Gastroesophageal sphincter (tissue), 4 donors: ENCODE results near the gene PPP3CA. TPM values are rescaled to one million over a fixed set of nuclear protein-coding genes. Genes with fewer than 3 reads are reported as not detected.

Experiments used
- ATAC-seq: fragments of 150-250 bp; one replicate; pipeline ENCODE4 v1.9.1; 2016; ENCODE audit warnings: mild to moderate bottlenecking, moderate library complexity
- H3K27ac ChIP-seq, 4 donors: fragments of 200-600 bp; sonication (generic) in 3 of 4; 1 replicate in 3 of 4; 2 replicates in 1 of 4; pipeline ENCODE4 v1.5.1; 2016 to 2019
- H3K27me3 ChIP-seq: fragments of 200-600 bp; sonication (generic); one replicate; pipeline ENCODE4 v1.5.1; 2019
- H3K36me3 ChIP-seq, 2 donors: fragments of 200-600 bp; sonication (generic); one replicate each; pipeline ENCODE4 v1.5.1; 2019; ENCODE audit warnings: control low read depth in 1 of 2
- H3K4me1 ChIP-seq, 3 donors: fragments of 200-600 bp; sonication (generic); 1 replicate in 2 of 3; 2 replicates in 1 of 3; pipeline ENCODE4 v1.5.1; 2016 to 2019; ENCODE audit warnings: control low read depth in 2 of 3
- H3K4me3 ChIP-seq, 2 donors: fragments of 200-600 bp; sonication (generic); one replicate each; pipeline ENCODE4 v1.5.1; 2019; ENCODE audit warnings: mild to moderate bottlenecking in 1 of 2, moderate library complexity in 1 of 2
- H3K9me3 ChIP-seq, 3 donors: fragments of 200-600 bp; sonication (generic); one replicate each; pipeline ENCODE4 v1.5.1; 2017 to 2019; ENCODE audit warnings: control low read depth in 2 of 3
- EP300 ChIP-seq: sonication (generic); formaldehyde crosslinking; IDR thresholded peaks from one replicate; pipeline ENCODE4 v1.6.1; 2017; ENCODE audit warnings: antibody characterized with exemption, mild to moderate bottlenecking
- POLR2A ChIP-seq, 2 donors: fragments of 450-650 bp; IDR thresholded peaks; one replicate each; pipeline ENCODE4 v1.6.1; 2017; ENCODE audit warnings: antibody characterized with exemption in 2 of 2, mild to moderate bottlenecking in 2 of 2, moderate library complexity in 1 of 2
- POLR2AphosphoS5 ChIP-seq: sonication (generic); formaldehyde crosslinking; IDR thresholded peaks from one replicate; pipeline ENCODE4 v1.6.1; 2017; ENCODE audit warnings: antibody characterized with exemption
- WGBS, 2 donors: methylation state at CpG; one replicate each; pipeline ENCODE4 v1.1.5; 2018; ENCODE audit warnings: low coverage in 1 of 2; 5-methylcytosine and 5-hydroxymethylcytosine counted together
- total RNA-seq, 4 donors: library from RNA; depleted of rRNA; stranded (reverse); fragments of >200 nt; gene quantifications; one replicate each; pipeline ENCODE4 v1.1.0, GENCODE V29; 2016
- TF ChIP-seq, protein P1 (sequence below), 4 experiments: fragments of 200-600 bp in 2 of 4; fragments of 450-650 bp in 2 of 4; sonication (generic) in 1 of 4; IDR thresholded peaks; one replicate each; pipeline ENCODE4 v1.5.1; 2017 to 2019; ENCODE audit warnings: antibody characterized with exemption in 4 of 4, mild to moderate bottlenecking in 2 of 4, moderate library complexity in 2 of 4

PPP3CA gene
- total RNA-seq, 4 donors from 2014 or later, result 21.1 to 29.2 (median 24.8) TPM

- Histone ChIP-seq H3K27me3 (no peaks in the 10 kb centered on the region), H3K36me3 (peaks cover 0 to 21% of the 10 kb centered on the region in 2 donors), H3K27ac (no peak overlapping the region), H3K4me3 (no peak overlapping the region), H3K4me1 (no peaks in the 10 kb centered on the region), H3K9me3 (no peaks in the 10 kb centered on the region)
- no peak for ATAC-seq
- 92% methylated on average over 1 of the region's 1 CpG; no CpG with 5 or more reads in 1 of the 2 donors for WGBS, 2 donors
- TF ChIP-seq, protein P1, sequence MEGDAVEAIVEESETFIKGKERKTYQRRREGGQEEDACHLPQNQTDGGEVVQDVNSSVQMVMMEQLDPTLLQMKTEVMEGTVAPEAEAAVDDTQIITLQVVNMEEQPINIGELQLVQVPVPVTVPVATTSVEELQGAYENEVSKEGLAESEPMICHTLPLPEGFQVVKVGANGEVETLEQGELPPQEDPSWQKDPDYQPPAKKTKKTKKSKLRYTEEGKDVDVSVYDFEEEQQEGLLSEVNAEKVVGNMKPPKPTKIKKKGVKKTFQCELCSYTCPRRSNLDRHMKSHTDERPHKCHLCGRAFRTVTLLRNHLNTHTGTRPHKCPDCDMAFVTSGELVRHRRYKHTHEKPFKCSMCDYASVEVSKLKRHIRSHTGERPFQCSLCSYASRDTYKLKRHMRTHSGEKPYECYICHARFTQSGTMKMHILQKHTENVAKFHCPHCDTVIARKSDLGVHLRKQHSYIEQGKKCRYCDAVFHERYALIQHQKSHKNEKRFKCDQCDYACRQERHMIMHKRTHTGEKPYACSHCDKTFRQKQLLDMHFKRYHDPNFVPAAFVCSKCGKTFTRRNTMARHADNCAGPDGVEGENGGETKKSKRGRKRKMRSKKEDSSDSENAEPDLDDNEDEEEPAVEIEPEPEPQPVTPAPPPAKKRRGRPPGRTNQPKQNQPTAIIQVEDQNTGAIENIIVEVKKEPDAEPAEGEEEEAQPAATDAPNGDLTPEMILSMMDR (IDR thresholded peaks at IDR 0.05), result no peak
- TF ChIP-seq POLR2AphosphoS5 (no peak), EP300 (no peak)
Measured at GRCh38 chr4:101064541-101065180, 282.7 kb downstream of the PPP3CA start.

- H3K27ac ChIP-seq, result no peak overlapping the region
- no peak overlapping the region for H3K4me3 ChIP-seq
- TF ChIP-seq POLR2AphosphoS5, result no peak
- WGBS, 2 donors, result 66 to 69% methylated on average over 2 of the region's 2 CpGs
- H3K9me3 ChIP-seq, result no peaks in the 10 kb centered on the region
- H3K4me1 ChIP-seq, result no peaks in the 10 kb centered on the region
- peaks cover 0 to 9% of the 10 kb centered on the region in 2 donors for H3K36me3 ChIP-seq
- no peak for ATAC-seq
- H3K27me3 ChIP-seq, result no peaks in the 10 kb centered on the region
Measured at GRCh38 chr4:101055392-101055791, 291.9 kb downstream of the PPP3CA start.

GRCh38 chr4:101050837-101051205 lies 296.5 kb downstream of the PPP3CA start:
- no peak overlapping the region for H3K27ac ChIP-seq
- no peaks in the 10 kb centered on the region for H3K27me3 ChIP-seq
- no peaks in the 10 kb centered on the region for H3K36me3 ChIP-seq
- TF ChIP-seq EP300, result no peak
- TF ChIP-seq, protein P1 (IDR thresholded peaks at IDR 0.05), result no peak
- TF ChIP-seq POLR2A (IDR thresholded peaks at IDR 0.05), result no peak
- TF ChIP-seq POLR2AphosphoS5, result no peak
- no peaks in the 10 kb centered on the region for H3K9me3 ChIP-seq
- no peak overlapping the region for H3K4me3 ChIP-seq
- 50 to 66% methylated on average over 1 to 2 of the region's 2 CpGs for WGBS, 2 donors
- no peaks in the 10 kb centered on the region for H3K4me1 ChIP-seq
- ATAC-seq, result no peak

DNA sequence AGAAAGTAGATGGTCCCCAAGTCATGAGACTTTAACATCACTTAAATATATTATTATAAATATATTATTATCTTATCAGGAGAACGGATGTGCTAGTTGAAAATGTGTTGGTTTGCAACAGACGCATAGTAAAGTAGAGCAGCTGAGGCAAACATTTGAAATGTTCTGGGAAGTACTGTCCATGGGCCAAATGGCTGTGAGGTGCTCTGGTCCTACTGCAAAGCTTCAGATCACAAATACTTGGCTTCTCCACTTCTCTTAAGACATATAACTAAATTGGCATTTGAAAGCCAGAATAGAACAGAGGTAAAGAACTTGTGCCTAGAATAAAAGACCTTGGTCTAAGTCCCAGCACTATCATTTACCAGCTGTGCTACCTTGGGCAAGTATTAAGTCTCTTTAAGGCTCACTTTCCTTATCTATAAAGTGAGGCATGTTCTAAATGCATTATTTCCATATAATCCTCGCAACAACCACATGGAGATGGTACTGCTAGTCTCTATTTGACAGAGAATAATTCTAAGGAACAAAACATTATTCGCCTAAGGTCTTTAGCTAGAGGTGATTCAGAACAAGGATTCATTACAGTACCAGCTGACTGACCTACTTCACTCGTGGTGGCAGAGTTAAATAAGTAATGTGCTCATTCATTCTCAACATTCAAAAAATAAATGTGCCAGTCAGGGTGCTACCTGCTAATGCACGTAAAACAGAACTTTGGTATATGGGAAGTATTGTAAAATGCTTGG lies 297.1 kb downstream of the PPP3CA start:
- Histone ChIP-seq H3K4me3 (no peak overlapping the region), H3K4me1 (no peaks in the 10 kb centered on the region), H3K9me3 (no peaks in the 10 kb centered on the region), H3K27ac (no peak overlapping the region), H3K36me3 (no peaks in the 10 kb centered on the region), H3K27me3 (no peaks in the 10 kb centered on the region)
- ATAC-seq, result no peak
- WGBS, 2 donors, result 86 to 87% methylated on average over 6 of the region's 6 CpGs
- TF ChIP-seq, protein P1 (IDR thresholded peaks at IDR 0.05), result no peak
- TF ChIP-seq EP300 (no peak), POLR2AphosphoS5 (no peak)

- Histone ChIP-seq H3K36me3 (peaks cover 0 to 6% of the 10 kb centered on the region in 2 donors), H3K4me3 (no peak overlapping the region), H3K27me3 (no peaks in the 10 kb centered on the region), H3K4me1 (no peaks in the 10 kb centered on the region), H3K27ac (no peak overlapping the region), H3K9me3 (no peaks in the 10 kb centered on the region)
- TF ChIP-seq EP300 (no peak), POLR2AphosphoS5 (no peak), POLR2A (IDR thresholded peaks at IDR 0.05) (no peak)
- TF ChIP-seq, protein P1 (IDR thresholded peaks at IDR 0.05), result no peak
- no peak for ATAC-seq
- 80 to 82% methylated on average over 5 of the region's 5 CpGs for WGBS, 2 donors
Measured at GRCh38 chr4:101049549-101050001, 297.8 kb downstream of the PPP3CA start.
